Prostate gland (tissue), 2 donors: ENCODE measurements around the gene OR10AD1. TPM values are rescaled to one million over a fixed set of nuclear protein-coding genes. Genes with fewer than 3 reads are reported as not detected.
A peak's percentile ranks its signal among the peaks of the same experiment; 100 is the strongest.

Experiments
- DNase-seq: peaks from one replicate; pipeline ENCODE4 v3.0.0-alpha.2; 2019; ENCODE audit warnings: low spot score
- H3K27ac ChIP-seq, 2 donors: fragments of 200-600 bp; sonication (generic); 2 replicates each; pipeline ENCODE4 v1.5.1; 2017 to 2019
- H3K27me3 ChIP-seq: fragments of 200-600 bp; sonication (generic); replicated peaks from 2 replicates; pipeline ENCODE4 v1.5.1; 2019; ENCODE audit not compliant: insufficient read depth
- H3K36me3 ChIP-seq, 2 donors: fragments of 200-600 bp; sonication (generic); 1 replicate in 1 of 2; 2 replicates in 1 of 2; pipeline versions ENCODE4 v1.5.1 to v1.8.1; 2017 to 2019
- H3K4me1 ChIP-seq: fragments of 200-600 bp; sonication (generic); replicated peaks from 2 replicates; pipeline ENCODE4 v1.5.1; 2019
- H3K4me3 ChIP-seq, 2 donors: fragments of 200-600 bp; sonication (generic); 2 replicates each; pipeline ENCODE4 v1.5.1; 2017 to 2019
- H3K9me3 ChIP-seq: fragments of 200-600 bp; sonication (generic); 2 replicates; pipeline ENCODE4 v1.5.1; 2017
- POLR2A ChIP-seq: fragments of 450-650 bp; IDR thresholded peaks from one replicate; pipeline ENCODE4 v1.6.1; 2016; ENCODE audit warnings: antibody characterized with exemption, mild to moderate bottlenecking
- POLR2AphosphoS5 ChIP-seq: sonication (generic); formaldehyde crosslinking; IDR thresholded peaks from one replicate; pipeline ENCODE4 v1.6.1; 2017; ENCODE audit warnings: antibody characterized with exemption
- WGBS: methylation state at CpG from one replicate; pipeline ENCODE4 v1.1.5; 2018; 5-methylcytosine and 5-hydroxymethylcytosine counted together
- intact Hi-C: fragments of 100-400 bp; cut with DNase I; formaldehyde crosslinking; loops from one replicate; pipeline ENCODE4 v1.14.2; 2022
- total RNA-seq, 2 donors: library from RNA; depleted of rRNA; stranded (reverse); fragments of >200 nt; gene quantifications; one replicate each; pipeline ENCODE4 v1.1.0, GENCODE V29; 2016
- TF ChIP-seq, protein P1 (sequence below), 4 experiments: fragments of 200-600 bp in 2 of 4; fragments of 450-650 bp in 2 of 4; sonication (generic) in 2 of 4; IDR thresholded peaks; 1 replicate in 3 of 4; 2 replicates in 1 of 4; pipeline ENCODE4 v1.5.1; 2016 to 2019; ENCODE audit warnings: antibody characterized with exemption in 4 of 4, mild to moderate bottlenecking in 2 of 4, moderate library complexity in 2 of 4

OR10AD1 gene
- total RNA-seq, 2 donors from 2014 or later = not detected

DNA sequence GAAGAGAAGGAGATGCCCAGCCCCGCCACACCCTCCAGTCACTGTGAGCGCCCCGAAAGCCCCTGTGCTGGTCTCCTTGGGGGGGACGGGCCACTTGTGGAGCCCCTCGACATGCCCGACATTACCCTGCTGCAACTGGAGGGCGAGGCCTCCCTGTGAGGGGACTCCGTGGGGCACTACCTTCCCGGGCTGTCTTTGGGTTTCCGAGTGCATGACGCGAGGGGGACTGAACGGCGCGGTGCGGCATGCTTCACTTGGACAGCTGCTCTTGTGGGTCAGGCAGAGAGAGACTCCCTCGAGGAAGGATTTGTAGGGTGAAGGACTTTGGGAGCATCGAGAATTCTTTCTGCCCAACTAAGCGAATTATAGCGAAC lies 18.6 kb downstream of the OR10AD1 start:
- Histone ChIP-seq H3K27me3 (peaks cover 18% of the 10 kb centered on the region), H3K36me3 (no peaks in the 10 kb centered on the region), H3K9me3 (no peaks in the 10 kb centered on the region), H3K4me3 (peak overlapping the region; percentile 34 to 40), H3K27ac (no peak overlapping the region), H3K4me1 (no peaks in the 10 kb centered on the region)
- no peak for DNase-seq
- intact Hi-C loops = no loop called here
- 11% methylated on average over 20 of the region's 20 CpGs for WGBS
- TF ChIP-seq, protein P1, sequence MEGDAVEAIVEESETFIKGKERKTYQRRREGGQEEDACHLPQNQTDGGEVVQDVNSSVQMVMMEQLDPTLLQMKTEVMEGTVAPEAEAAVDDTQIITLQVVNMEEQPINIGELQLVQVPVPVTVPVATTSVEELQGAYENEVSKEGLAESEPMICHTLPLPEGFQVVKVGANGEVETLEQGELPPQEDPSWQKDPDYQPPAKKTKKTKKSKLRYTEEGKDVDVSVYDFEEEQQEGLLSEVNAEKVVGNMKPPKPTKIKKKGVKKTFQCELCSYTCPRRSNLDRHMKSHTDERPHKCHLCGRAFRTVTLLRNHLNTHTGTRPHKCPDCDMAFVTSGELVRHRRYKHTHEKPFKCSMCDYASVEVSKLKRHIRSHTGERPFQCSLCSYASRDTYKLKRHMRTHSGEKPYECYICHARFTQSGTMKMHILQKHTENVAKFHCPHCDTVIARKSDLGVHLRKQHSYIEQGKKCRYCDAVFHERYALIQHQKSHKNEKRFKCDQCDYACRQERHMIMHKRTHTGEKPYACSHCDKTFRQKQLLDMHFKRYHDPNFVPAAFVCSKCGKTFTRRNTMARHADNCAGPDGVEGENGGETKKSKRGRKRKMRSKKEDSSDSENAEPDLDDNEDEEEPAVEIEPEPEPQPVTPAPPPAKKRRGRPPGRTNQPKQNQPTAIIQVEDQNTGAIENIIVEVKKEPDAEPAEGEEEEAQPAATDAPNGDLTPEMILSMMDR (IDR thresholded peaks at IDR 0.05) = no peak
- TF ChIP-seq POLR2A (no peak), POLR2AphosphoS5 (no peak)

- H3K4me3 ChIP-seq = peak overlapping the region; percentile 34 to 40
- H3K9me3 ChIP-seq = no peaks in the 10 kb centered on the region
- DNase-seq = no peak
- intact Hi-C loops = no loop called here
- H3K27me3 ChIP-seq = peaks cover 18% of the 10 kb centered on the region
- H3K4me1 ChIP-seq = no peaks in the 10 kb centered on the region
- TF ChIP-seq POLR2AphosphoS5 = no peak
- 2% methylated on average over 28 of the region's 61 CpGs for WGBS
- no peak overlapping the region for H3K27ac ChIP-seq
- no peaks in the 10 kb centered on the region for H3K36me3 ChIP-seq
These were observed 19.1 kb downstream of the OR10AD1 start for GRCh38 chr12:48183876-48184548.

DNA sequence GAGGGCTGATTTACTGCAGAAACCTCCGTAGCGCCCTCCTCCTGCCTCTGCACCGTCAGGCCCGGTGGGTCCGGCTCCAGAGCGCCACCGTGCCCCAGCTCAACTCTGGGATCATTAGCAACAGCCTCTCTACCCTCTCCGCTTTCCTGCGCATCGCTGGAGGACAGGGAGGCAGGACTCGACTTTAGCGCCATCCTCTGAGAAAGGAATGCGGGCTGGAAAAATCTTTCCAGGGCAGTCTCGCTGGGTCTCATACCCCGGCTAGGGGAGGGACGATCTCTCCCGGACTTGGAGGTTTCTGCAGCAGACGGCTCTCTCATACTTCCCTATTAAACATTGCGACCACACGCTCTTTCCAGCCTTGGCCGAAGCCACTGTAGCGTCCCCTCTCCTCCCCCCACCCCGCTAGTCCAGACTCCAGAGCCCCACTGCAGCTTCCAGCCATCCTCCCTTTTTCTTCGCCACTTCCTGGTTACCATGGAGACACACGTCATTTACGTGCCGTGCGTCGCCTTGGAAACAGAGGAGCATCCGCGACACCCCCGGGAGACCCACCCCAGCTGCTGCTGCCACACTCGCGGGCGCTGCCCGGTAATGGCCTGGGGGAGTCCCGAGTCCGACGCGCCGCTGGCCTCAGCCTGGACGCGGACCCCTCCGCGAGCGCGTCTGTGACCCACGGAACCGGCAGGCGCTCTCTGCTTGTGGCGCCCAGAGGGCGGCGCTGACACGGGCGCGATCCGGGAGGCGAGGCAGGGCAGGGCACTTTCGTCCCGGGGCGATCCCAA lies 19.8 kb downstream of the OR10AD1 start, which contains the start of gene CCDC184:
Gene CCDC184, plus strand, starts transcription at position 554 of the 785 bp plus-strand sequence. CDS start 479 bp downstream, outside the sequence.
- Histone ChIP-seq H3K4me3 (peak within 1 kb of the TSS; percentile 34 to 40), H3K4me1 (no peaks in the 10 kb centered on the region), H3K27ac (no peak within 1 kb of the TSS), H3K27me3 (peaks cover 18% of the 10 kb centered on the region), H3K36me3 (no peaks in the 10 kb centered on the region), H3K9me3 (no peaks in the 10 kb centered on the region)
- TF ChIP-seq POLR2A (no peak), POLR2AphosphoS5 (peak; percentile 7)
- TF ChIP-seq, protein P1 (IDR thresholded peaks at IDR 0.05) = peak in 1 of 4 experiments; percentile 9
- DNase-seq = no peak
- intact Hi-C loops = no loop called here
- 0% methylated on average over 32 of the region's 61 CpGs for WGBS

- H3K36me3 ChIP-seq = no peaks in the 10 kb centered on the region
- TF ChIP-seq POLR2AphosphoS5 (no peak), POLR2A (no peak)
- TF ChIP-seq, protein P1 (IDR thresholded peaks at IDR 0.05) = no peak
- WGBS = 11% methylated on average over 7 of the region's 7 CpGs
- no peak overlapping the region for H3K27ac ChIP-seq
- H3K27me3 ChIP-seq = peaks cover 18% of the 10 kb centered on the region
- DNase-seq = no peak
- no peaks in the 10 kb centered on the region for H3K9me3 ChIP-seq
- no peaks in the 10 kb centered on the region for H3K4me1 ChIP-seq
- peak overlapping the region; percentile 34 to 40 for H3K4me3 ChIP-seq
- intact Hi-C loops = no loop called here
These were observed 20.5 kb downstream of the OR10AD1 start for GRCh38 chr12:48182631-48183030.

- H3K27me3 ChIP-seq = peaks cover 18% of the 10 kb centered on the region
- 90% methylated on average over 2 of the region's 2 CpGs for WGBS
These were observed 22.1 kb downstream of the OR10AD1 start for GRCh38 chr12:48180857-48181495.

More at GRCh38 chr12:48180857-48181495, 22.1 kb downstream of the OR10AD1 start:
- Histone ChIP-seq H3K36me3 (no peaks in the 10 kb centered on the region), H3K27ac (no peak overlapping the region), H3K9me3 (no peaks in the 10 kb centered on the region), H3K4me3 (no peak overlapping the region), H3K4me1 (no peaks in the 10 kb centered on the region)
- intact Hi-C loops = no loop called here
- DNase-seq = no peak
- no peak for TF ChIP-seq POLR2AphosphoS5
- TF ChIP-seq, protein P1 (IDR thresholded peaks at IDR 0.05) = no peak
